ENCODE results near the gene GLI1. TPM values are rescaled to one million over a fixed set of nuclear protein-coding genes. Genes with fewer than 3 reads are reported as not detected.

Gene GLI1
- polyA plus RNA-seq, 1 of the 3 experiments (the other 2 are of a cell fraction), result 0.90 TPM

DNA sequence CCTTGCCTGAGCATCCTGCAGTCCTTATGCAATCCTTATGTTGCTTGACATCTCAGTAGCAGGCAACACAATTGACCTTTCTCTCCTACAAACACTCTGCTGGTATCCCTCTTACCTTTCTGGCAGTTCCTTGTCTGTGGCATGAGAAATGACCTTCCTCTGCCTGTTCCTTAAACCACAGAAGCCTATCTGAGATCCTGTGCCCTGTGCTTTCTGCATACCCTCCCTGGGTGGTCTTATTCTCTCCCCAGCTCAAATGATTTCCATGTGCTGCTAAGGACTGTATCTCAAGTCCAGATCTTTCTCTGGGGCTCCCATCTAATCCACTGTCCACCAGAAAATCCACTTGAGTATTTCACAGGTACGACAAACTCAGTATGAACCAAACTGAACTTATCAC is 22.1 kb downstream of the GLI1 start:
- no peaks in the 10 kb centered on the region; a peak in 1 of 4 replicates for H3K4me1 ChIP-seq (ENCODE audit: control insufficient read depth in 1 of 2, insufficient read depth in 2 of 2, low read depth in 1 of 2, low read length in 1 of 2)
- H3K4me3 ChIP-seq (ENCODE audit: low read depth in 2 of 2, low read length in 1 of 2), result no peak overlapping the region
- peaks cover under 1% of the 10 kb centered on the region; the same call in 1 of the 2 replicates for H3K27me3 ChIP-seq (ENCODE audit: insufficient read depth)
- peaks cover 5% of the 10 kb centered on the region for H3F3A ChIP-seq (replicated peaks; ENCODE audit: insufficient read depth)
- H4K20me1 ChIP-seq (ENCODE audit: insufficient read depth), result no peaks in the 10 kb centered on the region
- no peak for TF ChIP-seq YY1 (IDR thresholded peaks at IDR 0.05; ENCODE audit: low read depth)
- TF ChIP-seq, protein P1, sequence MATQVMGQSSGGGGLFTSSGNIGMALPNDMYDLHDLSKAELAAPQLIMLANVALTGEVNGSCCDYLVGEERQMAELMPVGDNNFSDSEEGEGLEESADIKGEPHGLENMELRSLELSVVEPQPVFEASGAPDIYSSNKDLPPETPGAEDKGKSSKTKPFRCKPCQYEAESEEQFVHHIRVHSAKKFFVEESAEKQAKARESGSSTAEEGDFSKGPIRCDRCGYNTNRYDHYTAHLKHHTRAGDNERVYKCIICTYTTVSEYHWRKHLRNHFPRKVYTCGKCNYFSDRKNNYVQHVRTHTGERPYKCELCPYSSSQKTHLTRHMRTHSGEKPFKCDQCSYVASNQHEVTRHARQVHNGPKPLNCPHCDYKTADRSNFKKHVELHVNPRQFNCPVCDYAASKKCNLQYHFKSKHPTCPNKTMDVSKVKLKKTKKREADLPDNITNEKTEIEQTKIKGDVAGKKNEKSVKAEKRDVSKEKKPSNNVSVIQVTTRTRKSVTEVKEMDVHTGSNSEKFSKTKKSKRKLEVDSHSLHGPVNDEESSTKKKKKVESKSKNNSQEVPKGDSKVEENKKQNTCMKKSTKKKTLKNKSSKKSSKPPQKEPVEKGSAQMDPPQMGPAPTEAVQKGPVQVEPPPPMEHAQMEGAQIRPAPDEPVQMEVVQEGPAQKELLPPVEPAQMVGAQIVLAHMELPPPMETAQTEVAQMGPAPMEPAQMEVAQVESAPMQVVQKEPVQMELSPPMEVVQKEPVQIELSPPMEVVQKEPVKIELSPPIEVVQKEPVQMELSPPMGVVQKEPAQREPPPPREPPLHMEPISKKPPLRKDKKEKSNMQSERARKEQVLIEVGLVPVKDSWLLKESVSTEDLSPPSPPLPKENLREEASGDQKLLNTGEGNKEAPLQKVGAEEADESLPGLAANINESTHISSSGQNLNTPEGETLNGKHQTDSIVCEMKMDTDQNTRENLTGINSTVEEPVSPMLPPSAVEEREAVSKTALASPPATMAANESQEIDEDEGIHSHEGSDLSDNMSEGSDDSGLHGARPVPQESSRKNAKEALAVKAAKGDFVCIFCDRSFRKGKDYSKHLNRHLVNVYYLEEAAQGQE (IDR thresholded peaks at IDR 0.05; ENCODE audit: low read depth, low read length), result no peak
- no peak for TF ChIP-seq MXI1 (IDR thresholded peaks at IDR 0.05; ENCODE audit: low read depth, low read length)
- TF ChIP-seq, protein P2, sequence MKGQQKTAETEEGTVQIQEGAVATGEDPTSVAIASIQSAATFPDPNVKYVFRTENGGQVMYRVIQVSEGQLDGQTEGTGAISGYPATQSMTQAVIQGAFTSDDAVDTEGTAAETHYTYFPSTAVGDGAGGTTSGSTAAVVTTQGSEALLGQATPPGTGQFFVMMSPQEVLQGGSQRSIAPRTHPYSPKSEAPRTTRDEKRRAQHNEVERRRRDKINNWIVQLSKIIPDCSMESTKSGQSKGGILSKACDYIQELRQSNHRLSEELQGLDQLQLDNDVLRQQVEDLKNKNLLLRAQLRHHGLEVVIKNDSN (IDR thresholded peaks at IDR 0.05; ENCODE audit: borderline replicate concordance, low read depth), result no peak
- TF ChIP-seq RCOR1 (IDR thresholded peaks at IDR 0.05; ENCODE audit: low read length), result no peak
- no peak for TF ChIP-seq SIN3A (IDR thresholded peaks at IDR 0.05; ENCODE audit: borderline replicate concordance, low read depth, low read length)
- TF ChIP-seq FOXM1 (IDR thresholded peaks at IDR 0.05; ENCODE audit: low read depth), result no peak
- TF ChIP-seq TEAD4 (IDR thresholded peaks at IDR 0.05; ENCODE audit: borderline replicate concordance, insufficient read depth), result no peak
- no peak for TF ChIP-seq TAF1 (IDR thresholded peaks at IDR 0.05; ENCODE audit: borderline replicate concordance, low read depth, low read length)
- CTCF ChIA-PET, result interaction anchor here (1.8 to 2.7 kb wide), 2 partner anchors 19 to 23 kb away, joined by 9 to 14 read pairs; no protein-coding TSS in a partner anchor
- H3K4me2 ChIP-seq, result no peak overlapping the region
- H3K79me2 ChIP-seq (ENCODE audit: insufficient read depth), result no peaks in the 10 kb centered on the region
- DNase-seq, result no peak
- no peak overlapping the region for H2AFZ ChIP-seq (ENCODE audit: low read depth)
- no peaks in the 10 kb centered on the region for H3K36me3 ChIP-seq (replicated peaks in 1 of 2; ENCODE audit: control insufficient read depth in 1 of 2, insufficient read depth in 2 of 2, low read length in 1 of 2)
- H3K27ac ChIP-seq (ENCODE audit: low read depth in 2 of 2, low read length in 1 of 2), result no peak overlapping the region
- POLR2A ChIA-PET, result no interaction called here
- WGBS (ENCODE audit: low lambda C conversion rate), result 65% methylated on average over 1 of the region's 1 CpG
- no peak overlapping the region for H3K9ac ChIP-seq
- H3K9me3 ChIP-seq, result no peaks in the 10 kb centered on the region
- H3K9me2 ChIP-seq, result no peaks in the 10 kb centered on the region

DNA sequence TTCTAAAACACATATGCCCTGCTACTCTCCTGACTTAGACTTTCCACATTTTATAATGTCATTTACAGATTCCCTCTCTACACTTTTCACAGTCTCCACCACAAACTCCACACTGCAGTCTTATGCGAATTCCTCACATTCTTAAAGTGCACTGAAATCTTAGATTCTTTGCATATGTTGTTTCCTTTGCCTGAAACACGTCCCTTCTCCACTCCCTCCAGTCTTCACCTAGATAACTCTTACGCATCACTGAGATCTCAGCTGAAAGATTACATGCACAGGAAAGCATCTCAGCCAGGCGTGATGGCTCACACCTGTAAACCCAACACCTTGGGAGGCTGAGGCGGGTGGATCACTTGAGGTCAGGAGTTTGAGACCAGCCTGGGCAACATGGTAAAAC is 23.9 kb downstream of the GLI1 start:
- H3F3A ChIP-seq (replicated peaks; ENCODE audit: insufficient read depth), result peaks cover 5% of the 10 kb centered on the region
- H3K4me2 ChIP-seq, result peak overlapping the region; percentile 10; the same call in 1 of the 2 replicates
- H2AFZ ChIP-seq (ENCODE audit: low read depth), result no peak overlapping the region
- no peaks in the 10 kb centered on the region for H3K9me2 ChIP-seq
- H3K36me3 ChIP-seq (replicated peaks in 1 of 2; ENCODE audit: control insufficient read depth in 1 of 2, insufficient read depth in 2 of 2, low read length in 1 of 2), result no peaks in the 10 kb centered on the region
- no peak for DNase-seq
- no peak overlapping the region for H3K4me3 ChIP-seq (ENCODE audit: low read depth in 2 of 2, low read length in 1 of 2)
- H3K9ac ChIP-seq, result no peak overlapping the region
- no peaks in the 10 kb centered on the region; a peak in 1 of 4 replicates for H3K4me1 ChIP-seq (ENCODE audit: control insufficient read depth in 1 of 2, insufficient read depth in 2 of 2, low read depth in 1 of 2, low read length in 1 of 2)
- ChIA-PET CTCF (interaction anchor here (1.6 kb wide), 1 partner anchor 24 kb away, joined by 3 read pairs; the partner anchor contains the start of gene GLI1), POLR2A (no interaction called here)
- no peaks in the 10 kb centered on the region; the same call in 1 of the 2 replicates for H3K27me3 ChIP-seq (ENCODE audit: insufficient read depth)
- no peak overlapping the region for H3K27ac ChIP-seq (ENCODE audit: low read depth in 2 of 2, low read length in 1 of 2)
- 68% methylated on average over 5 of the region's 5 CpGs for WGBS (ENCODE audit: low lambda C conversion rate)
- H4K20me1 ChIP-seq (ENCODE audit: insufficient read depth), result no peaks in the 10 kb centered on the region
- peaks cover 7% of the 10 kb centered on the region for H3K79me2 ChIP-seq (ENCODE audit: insufficient read depth)
- H3K9me3 ChIP-seq, result no peaks in the 10 kb centered on the region
- TF ChIP-seq ELF1 (IDR thresholded peaks at IDR 0.05) (no peak), RCOR1 (IDR thresholded peaks at IDR 0.05; ENCODE audit: low read length) (no peak), GATA2 (CRISPR knock-in tag; IDR thresholded peaks at IDR 0.05) (no peak), CHD2 (IDR thresholded peaks at IDR 0.05; ENCODE audit: low read length, partially characterized antibody) (no peak), MXI1 (IDR thresholded peaks at IDR 0.05; ENCODE audit: low read depth, low read length) (no peak), JUND (IDR thresholded peaks at IDR 0.05) (no peak), TAF1 (IDR thresholded peaks at IDR 0.05; ENCODE audit: borderline replicate concordance, low read depth, low read length) (no peak)
- TF ChIP-seq, protein P3, sequence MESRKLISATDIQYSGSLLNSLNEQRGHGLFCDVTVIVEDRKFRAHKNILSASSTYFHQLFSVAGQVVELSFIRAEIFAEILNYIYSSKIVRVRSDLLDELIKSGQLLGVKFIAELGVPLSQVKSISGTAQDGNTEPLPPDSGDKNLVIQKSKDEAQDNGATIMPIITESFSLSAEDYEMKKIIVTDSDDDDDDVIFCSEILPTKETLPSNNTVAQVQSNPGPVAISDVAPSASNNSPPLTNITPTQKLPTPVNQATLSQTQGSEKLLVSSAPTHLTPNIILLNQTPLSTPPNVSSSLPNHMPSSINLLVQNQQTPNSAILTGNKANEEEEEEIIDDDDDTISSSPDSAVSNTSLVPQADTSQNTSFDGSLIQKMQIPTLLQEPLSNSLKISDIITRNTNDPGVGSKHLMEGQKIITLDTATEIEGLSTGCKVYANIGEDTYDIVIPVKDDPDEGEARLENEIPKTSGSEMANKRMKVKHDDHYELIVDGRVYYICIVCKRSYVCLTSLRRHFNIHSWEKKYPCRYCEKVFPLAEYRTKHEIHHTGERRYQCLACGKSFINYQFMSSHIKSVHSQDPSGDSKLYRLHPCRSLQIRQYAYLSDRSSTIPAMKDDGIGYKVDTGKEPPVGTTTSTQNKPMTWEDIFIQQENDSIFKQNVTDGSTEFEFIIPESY (IDR thresholded peaks at IDR 0.05; ENCODE audit: borderline replicate concordance, low read depth), result no peak

All from SK-N-SH (cell line).